Upper lobe of left lung (tissue), 4 donors: Measurements from ENCODE around the gene HINFP.

ENCODE experiments used
- POLR2A ChIP-seq, 4 donors: fragments of 450-650 bp; IDR thresholded peaks; one replicate each; pipeline ENCODE4 v1.5.1; 2016 to 2017; ENCODE audit warnings: antibody characterized with exemption in 4 of 4, mild to moderate bottlenecking in 2 of 4
- POLR2AphosphoS5 ChIP-seq, 2 donors: sonication (generic); formaldehyde crosslinking; IDR thresholded peaks; one replicate each; pipeline ENCODE4 v1.5.1; 2017; ENCODE audit warnings: antibody characterized with exemption in 2 of 2
- TF ChIP-seq, protein P1 (sequence below), 6 experiments: fragments of 450-650 bp in 4 of 6; fragments of 200-600 bp in 2 of 6; sonication (generic) in 2 of 6; IDR thresholded peaks; one replicate each; pipeline ENCODE4 v1.5.1; 2016 to 2019; ENCODE audit warnings: antibody characterized with exemption in 6 of 6

DNA sequence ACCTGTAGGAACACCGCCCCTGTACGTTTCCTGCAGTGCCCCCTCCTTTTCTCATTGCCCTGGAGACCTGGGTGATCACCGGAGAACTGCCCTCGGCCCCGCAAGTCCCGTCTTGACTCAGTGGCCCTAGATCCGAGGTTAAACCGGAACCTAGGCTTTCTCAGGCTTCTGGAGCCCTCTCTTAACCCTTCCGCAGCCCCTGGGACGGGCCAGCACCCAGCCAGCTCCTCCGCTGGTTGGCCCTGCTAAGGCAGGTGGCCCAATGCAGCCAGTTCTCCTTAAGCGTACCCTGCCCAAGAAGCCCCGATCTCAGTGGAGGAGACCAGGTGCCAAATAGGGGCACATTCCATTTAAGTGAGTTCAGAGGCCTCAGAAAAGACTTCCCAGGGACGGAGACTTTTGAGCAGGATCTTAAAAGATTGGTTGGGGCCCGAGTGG, 47.9 kb downstream of the HINFP start:
- TF ChIP-seq, protein P1, sequence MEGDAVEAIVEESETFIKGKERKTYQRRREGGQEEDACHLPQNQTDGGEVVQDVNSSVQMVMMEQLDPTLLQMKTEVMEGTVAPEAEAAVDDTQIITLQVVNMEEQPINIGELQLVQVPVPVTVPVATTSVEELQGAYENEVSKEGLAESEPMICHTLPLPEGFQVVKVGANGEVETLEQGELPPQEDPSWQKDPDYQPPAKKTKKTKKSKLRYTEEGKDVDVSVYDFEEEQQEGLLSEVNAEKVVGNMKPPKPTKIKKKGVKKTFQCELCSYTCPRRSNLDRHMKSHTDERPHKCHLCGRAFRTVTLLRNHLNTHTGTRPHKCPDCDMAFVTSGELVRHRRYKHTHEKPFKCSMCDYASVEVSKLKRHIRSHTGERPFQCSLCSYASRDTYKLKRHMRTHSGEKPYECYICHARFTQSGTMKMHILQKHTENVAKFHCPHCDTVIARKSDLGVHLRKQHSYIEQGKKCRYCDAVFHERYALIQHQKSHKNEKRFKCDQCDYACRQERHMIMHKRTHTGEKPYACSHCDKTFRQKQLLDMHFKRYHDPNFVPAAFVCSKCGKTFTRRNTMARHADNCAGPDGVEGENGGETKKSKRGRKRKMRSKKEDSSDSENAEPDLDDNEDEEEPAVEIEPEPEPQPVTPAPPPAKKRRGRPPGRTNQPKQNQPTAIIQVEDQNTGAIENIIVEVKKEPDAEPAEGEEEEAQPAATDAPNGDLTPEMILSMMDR (IDR thresholded peaks at IDR 0.05): no peak
- TF ChIP-seq POLR2AphosphoS5 (IDR thresholded peaks at IDR 0.05) (peak in 1 of 2 donors; percentile 46), POLR2A (IDR thresholded peaks at IDR 0.05) (no peak)
